ENCODE results near the gene PPIL1.

- no peak for TF ChIP-seq GATA2 (IDR thresholded peaks at IDR 0.05; ENCODE audit: low read depth, low read length)
- no peak for TF ChIP-seq GATA3 (IDR thresholded peaks at IDR 0.05; ENCODE audit: low read depth, low read length)
These were observed 639 bp upstream of the PPIL1 start for GRCh38 chr6:36875250-36875633.
